ENCODE data around the gene CHST8.

CHST8 gene

DNA sequence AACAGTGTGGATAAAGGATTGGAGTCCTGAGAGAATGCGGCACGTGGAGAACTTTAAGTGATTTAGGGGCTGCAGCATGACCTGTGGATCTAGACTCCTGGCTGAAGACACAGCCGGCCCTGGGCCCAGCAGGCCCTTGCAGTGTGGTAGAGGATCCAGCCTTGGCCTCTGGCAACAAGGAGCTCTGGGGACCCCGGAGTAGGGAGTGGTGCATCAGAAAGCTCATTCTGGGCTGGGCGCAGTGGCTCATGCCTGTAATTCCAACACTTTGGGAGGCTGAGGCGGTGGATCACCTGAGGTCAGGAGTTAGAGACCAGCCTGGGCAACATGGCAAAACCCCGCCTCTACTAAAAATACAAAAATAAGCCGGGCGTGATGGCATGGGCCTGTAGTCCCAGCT lies 76.0 kb downstream of the CHST8 start:
- H3K27me3 ChIP-seq (ENCODE audit: insufficient read depth, poor library complexity, severe bottlenecking) = no peaks in the 10 kb centered on the region
- H3K4me3 ChIP-seq (ENCODE audit: severe bottlenecking) = no peak overlapping the region
- H3K4me1 ChIP-seq (ENCODE audit: insufficient read depth, poor library complexity, severe bottlenecking) = no peaks in the 10 kb centered on the region
- TF ChIP-seq, protein P1, sequence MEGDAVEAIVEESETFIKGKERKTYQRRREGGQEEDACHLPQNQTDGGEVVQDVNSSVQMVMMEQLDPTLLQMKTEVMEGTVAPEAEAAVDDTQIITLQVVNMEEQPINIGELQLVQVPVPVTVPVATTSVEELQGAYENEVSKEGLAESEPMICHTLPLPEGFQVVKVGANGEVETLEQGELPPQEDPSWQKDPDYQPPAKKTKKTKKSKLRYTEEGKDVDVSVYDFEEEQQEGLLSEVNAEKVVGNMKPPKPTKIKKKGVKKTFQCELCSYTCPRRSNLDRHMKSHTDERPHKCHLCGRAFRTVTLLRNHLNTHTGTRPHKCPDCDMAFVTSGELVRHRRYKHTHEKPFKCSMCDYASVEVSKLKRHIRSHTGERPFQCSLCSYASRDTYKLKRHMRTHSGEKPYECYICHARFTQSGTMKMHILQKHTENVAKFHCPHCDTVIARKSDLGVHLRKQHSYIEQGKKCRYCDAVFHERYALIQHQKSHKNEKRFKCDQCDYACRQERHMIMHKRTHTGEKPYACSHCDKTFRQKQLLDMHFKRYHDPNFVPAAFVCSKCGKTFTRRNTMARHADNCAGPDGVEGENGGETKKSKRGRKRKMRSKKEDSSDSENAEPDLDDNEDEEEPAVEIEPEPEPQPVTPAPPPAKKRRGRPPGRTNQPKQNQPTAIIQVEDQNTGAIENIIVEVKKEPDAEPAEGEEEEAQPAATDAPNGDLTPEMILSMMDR (IDR thresholded peaks at IDR 0.05; ENCODE audit: poor library complexity, severe bottlenecking) = no peak
- H3K36me3 ChIP-seq (ENCODE audit: low read depth) = no peaks in the 10 kb centered on the region
- DNase-seq (ENCODE audit: low spot score) = peak; percentile 23
- no peaks in the 10 kb centered on the region for H3K9me3 ChIP-seq (ENCODE audit: severe bottlenecking)
- no peak overlapping the region for H3K27ac ChIP-seq (ENCODE audit: poor library complexity, severe bottlenecking)
- ATAC-seq (ENCODE audit: low read depth) = no peak

DNA sequence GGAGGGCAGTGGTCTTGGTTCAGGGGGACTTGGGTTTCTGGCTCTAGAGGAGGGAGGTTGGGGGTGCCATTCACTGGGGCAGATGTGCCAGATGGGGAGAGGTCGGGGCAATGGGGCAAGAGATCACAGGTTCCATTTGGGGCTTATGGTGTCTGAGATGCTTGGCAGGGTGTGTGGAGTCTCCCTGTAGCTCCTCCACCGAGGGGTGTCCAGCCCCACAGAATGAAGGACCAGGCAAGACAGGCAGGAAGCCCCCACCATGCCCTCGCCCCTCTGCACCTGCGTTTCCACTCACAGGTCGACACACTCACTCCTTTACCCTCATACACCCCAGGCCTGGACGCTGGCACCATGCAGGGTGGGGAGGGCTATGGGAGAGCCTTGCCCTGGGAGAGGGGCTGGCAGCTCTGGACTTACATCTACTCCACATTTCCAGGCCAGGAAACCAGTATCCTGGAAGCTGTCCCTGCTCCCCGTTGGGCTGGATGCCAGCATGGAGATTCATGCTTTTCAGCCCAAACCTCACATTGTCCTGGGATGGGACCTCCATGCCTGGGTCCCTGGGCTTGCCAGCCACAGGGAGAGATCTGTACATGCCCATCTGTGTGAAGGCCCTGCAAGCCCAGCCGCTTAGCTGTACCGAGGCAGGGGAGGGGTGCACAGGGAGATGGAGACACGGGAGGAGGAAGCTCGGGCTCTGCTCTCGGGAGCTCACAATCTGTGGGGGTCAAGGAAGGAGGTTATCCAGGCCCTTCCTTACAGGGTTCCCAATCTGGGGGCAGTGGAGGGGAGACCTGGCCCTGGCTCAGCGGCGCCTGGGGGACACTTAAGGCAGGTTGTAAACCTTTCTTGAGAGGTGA lies 77.1 kb downstream of the CHST8 start:
- H3K36me3 ChIP-seq (ENCODE audit: low read depth) = no peaks in the 10 kb centered on the region
- ATAC-seq (ENCODE audit: low read depth) (no peak), DNase-seq (ENCODE audit: low spot score) (peak; percentile 34)
- H3K27me3 ChIP-seq (ENCODE audit: insufficient read depth, poor library complexity, severe bottlenecking) = no peaks in the 10 kb centered on the region
- TF ChIP-seq, protein P1 (IDR thresholded peaks at IDR 0.05; ENCODE audit: poor library complexity, severe bottlenecking) = no peak
- H3K4me1 ChIP-seq (ENCODE audit: insufficient read depth, poor library complexity, severe bottlenecking) = no peaks in the 10 kb centered on the region
- H3K4me3 ChIP-seq (ENCODE audit: severe bottlenecking) = no peak overlapping the region
- H3K9me3 ChIP-seq (ENCODE audit: severe bottlenecking) = no peaks in the 10 kb centered on the region
- H3K27ac ChIP-seq (ENCODE audit: poor library complexity, severe bottlenecking) = no peak overlapping the region

GRCh38 chr19:33699754-33700407 lies 78.1 kb downstream of the CHST8 start:
- Histone ChIP-seq H3K27me3 (ENCODE audit: insufficient read depth, poor library complexity, severe bottlenecking) (no peaks in the 10 kb centered on the region), H3K27ac (ENCODE audit: poor library complexity, severe bottlenecking) (no peak overlapping the region), H3K4me3 (ENCODE audit: severe bottlenecking) (no peak overlapping the region), H3K9me3 (ENCODE audit: severe bottlenecking) (no peaks in the 10 kb centered on the region), H3K4me1 (ENCODE audit: insufficient read depth, poor library complexity, severe bottlenecking) (no peaks in the 10 kb centered on the region), H3K36me3 (ENCODE audit: low read depth) (no peaks in the 10 kb centered on the region)
- ATAC-seq (ENCODE audit: low read depth) (no peak), DNase-seq (ENCODE audit: low spot score) (peak; percentile 18)
- TF ChIP-seq, protein P1 (IDR thresholded peaks at IDR 0.05; ENCODE audit: poor library complexity, severe bottlenecking) = no peak

GRCh38 chr19:33700408-33701013 lies 78.8 kb downstream of the CHST8 start:
- Histone ChIP-seq H3K27ac (ENCODE audit: poor library complexity, severe bottlenecking) (no peak overlapping the region), H3K9me3 (ENCODE audit: severe bottlenecking) (no peaks in the 10 kb centered on the region), H3K4me1 (ENCODE audit: insufficient read depth, poor library complexity, severe bottlenecking) (no peaks in the 10 kb centered on the region), H3K4me3 (ENCODE audit: severe bottlenecking) (no peak overlapping the region), H3K27me3 (ENCODE audit: insufficient read depth, poor library complexity, severe bottlenecking) (no peaks in the 10 kb centered on the region), H3K36me3 (ENCODE audit: low read depth) (no peaks in the 10 kb centered on the region)
- TF ChIP-seq, protein P1 (IDR thresholded peaks at IDR 0.05; ENCODE audit: poor library complexity, severe bottlenecking) = no peak
- DNase-seq (ENCODE audit: low spot score) (peak; percentile 11), ATAC-seq (ENCODE audit: low read depth) (no peak)

Data from RWPE2 (cell line).